ENCODE measurements around the gene NEFH.

GRCh38 chr22:29511126-29511862 is 31.3 kb downstream of the NEFH start:
- TF ChIP-seq EZH2 (IDR thresholded peaks at IDR 0.05): no peak
- TF ChIP-seq POLR2AphosphoS5 (IDR thresholded peaks at IDR 0.05; ENCODE audit: borderline replicate concordance, low read depth, low read length): no peak
- TF ChIP-seq FOXP2 (optimal IDR thresholded peaks at IDR 0.05; ENCODE audit: control extremely low read depth, extremely low read length, insufficient read depth): no peak

All from SK-N-MC (cell line).